AG04449 (cell line): ENCODE results near the gene IFTAP.

Experiments used
- CTCF ChIA-PET: fragments of 350-600 bp; formaldehyde crosslinking; extraction: SDS; loops from one replicate; lab custom pipeline; 2021; ENCODE audit warnings: antibody characterized with exemption; lab: Yijun Ruan, JAX
- POLR2A ChIA-PET: fragments of 400-600, 350-600 bp; formaldehyde crosslinking; extraction: SDS; loops from one replicate; lab custom pipeline; 2020; ENCODE audit warnings: antibody characterized with exemption, inconsistent platforms; lab: Yijun Ruan, JAX
- DNase-seq: peaks from one replicate; pipeline ENCODE4 v3.0.0-alpha.2; 2010; ENCODE audit warnings: low read depth, low spot score
- H3K4me3 ChIP-seq: 2 replicates; pipeline ENCODE4 v1.5.1; 2011; ENCODE audit warnings: low read depth, mild to moderate bottlenecking, control low read depth, low read length
- TF ChIP-seq, protein P1 (sequence below): IDR thresholded peaks from one replicate; pipeline ENCODE4 v1.5.1; 2011; ENCODE audit warnings: mild to moderate bottlenecking, moderate library complexity, low read length, control low read depth, inconsistent platforms; ENCODE audit not compliant: insufficient read depth; ENCODE audit errors: missing control alignments

Gene IFTAP

DNA sequence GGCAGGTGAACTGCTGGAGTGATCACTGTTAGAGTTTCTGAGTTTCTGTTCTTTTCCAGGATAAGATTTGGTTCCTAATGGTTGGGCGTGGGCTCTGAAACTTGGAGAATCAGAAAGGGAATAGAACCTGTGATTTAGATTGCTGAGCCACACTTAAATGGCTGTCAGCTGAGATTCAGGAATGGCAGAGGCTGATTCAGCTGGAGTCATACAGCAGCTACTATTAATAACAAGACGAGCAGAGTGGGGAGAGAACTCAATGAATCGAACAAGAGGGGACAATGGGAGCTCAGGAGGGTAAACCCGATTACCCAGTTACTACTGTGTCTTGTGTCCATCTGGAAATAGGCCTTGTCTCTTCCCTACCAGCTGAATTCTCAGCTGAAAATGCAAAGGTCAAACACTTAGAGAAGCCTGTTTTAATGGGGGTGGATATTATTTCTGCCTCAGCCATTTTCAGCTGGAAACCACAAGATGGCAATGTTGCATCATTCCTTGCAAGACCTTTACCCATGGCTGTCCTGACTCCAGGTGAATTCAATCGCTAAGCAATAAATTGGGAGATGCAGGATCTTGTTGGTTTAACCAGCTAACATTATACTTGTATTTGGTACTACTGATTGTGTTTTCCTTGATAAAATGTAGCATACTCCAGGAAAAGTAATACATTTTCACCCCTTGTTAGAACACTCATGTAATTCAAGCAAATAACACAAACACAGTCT, 108.2 kb downstream of the IFTAP start:
- H3K4me3 ChIP-seq: no peak overlapping the region
- TF ChIP-seq, protein P1, sequence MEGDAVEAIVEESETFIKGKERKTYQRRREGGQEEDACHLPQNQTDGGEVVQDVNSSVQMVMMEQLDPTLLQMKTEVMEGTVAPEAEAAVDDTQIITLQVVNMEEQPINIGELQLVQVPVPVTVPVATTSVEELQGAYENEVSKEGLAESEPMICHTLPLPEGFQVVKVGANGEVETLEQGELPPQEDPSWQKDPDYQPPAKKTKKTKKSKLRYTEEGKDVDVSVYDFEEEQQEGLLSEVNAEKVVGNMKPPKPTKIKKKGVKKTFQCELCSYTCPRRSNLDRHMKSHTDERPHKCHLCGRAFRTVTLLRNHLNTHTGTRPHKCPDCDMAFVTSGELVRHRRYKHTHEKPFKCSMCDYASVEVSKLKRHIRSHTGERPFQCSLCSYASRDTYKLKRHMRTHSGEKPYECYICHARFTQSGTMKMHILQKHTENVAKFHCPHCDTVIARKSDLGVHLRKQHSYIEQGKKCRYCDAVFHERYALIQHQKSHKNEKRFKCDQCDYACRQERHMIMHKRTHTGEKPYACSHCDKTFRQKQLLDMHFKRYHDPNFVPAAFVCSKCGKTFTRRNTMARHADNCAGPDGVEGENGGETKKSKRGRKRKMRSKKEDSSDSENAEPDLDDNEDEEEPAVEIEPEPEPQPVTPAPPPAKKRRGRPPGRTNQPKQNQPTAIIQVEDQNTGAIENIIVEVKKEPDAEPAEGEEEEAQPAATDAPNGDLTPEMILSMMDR: peak; percentile 75
- CTCF ChIA-PET: interaction anchor here (0.7 to 7.2 kb wide), 12 partner anchors 8 to 410 kb away, joined by 3 to 264 read pairs (median 5); no protein-coding TSS in a partner anchor

DNA sequence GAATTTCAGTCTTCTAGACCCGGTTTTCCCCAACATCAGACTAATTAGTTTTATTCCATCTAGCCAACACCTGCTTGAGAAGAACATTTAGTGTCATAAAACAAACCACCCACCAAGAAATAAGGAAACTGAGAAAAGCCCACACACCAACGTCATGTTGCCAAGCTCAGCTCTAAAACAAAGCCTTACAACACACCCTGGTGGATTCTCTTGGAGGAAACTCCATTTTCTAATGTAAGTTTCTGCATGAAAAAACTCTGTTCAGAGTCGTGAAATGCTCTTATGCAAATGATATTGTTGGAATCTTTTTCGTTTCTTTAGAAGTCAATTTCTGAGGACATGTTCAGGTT, 108.7 kb downstream of the IFTAP start:
- ChIA-PET CTCF (interaction anchor here (0.7 to 7.2 kb wide), 11 partner anchors 8 to 410 kb away, joined by 3 to 264 read pairs (median 5); no protein-coding TSS in a partner anchor), POLR2A (no interaction called here)
- no peak overlapping the region for H3K4me3 ChIP-seq
- TF ChIP-seq, protein P1: no peak
- DNase-seq: no peak

More for the DNA sequence above, 108.2 kb downstream of the IFTAP start:
- POLR2A ChIA-PET: no interaction called here
- peak; percentile 4 for DNase-seq
